ENCODE results near the gene INKA1.
A peak's percentile ranks its signal among the peaks of the same experiment; 100 is the strongest.

The INKA1 gene

DNA sequence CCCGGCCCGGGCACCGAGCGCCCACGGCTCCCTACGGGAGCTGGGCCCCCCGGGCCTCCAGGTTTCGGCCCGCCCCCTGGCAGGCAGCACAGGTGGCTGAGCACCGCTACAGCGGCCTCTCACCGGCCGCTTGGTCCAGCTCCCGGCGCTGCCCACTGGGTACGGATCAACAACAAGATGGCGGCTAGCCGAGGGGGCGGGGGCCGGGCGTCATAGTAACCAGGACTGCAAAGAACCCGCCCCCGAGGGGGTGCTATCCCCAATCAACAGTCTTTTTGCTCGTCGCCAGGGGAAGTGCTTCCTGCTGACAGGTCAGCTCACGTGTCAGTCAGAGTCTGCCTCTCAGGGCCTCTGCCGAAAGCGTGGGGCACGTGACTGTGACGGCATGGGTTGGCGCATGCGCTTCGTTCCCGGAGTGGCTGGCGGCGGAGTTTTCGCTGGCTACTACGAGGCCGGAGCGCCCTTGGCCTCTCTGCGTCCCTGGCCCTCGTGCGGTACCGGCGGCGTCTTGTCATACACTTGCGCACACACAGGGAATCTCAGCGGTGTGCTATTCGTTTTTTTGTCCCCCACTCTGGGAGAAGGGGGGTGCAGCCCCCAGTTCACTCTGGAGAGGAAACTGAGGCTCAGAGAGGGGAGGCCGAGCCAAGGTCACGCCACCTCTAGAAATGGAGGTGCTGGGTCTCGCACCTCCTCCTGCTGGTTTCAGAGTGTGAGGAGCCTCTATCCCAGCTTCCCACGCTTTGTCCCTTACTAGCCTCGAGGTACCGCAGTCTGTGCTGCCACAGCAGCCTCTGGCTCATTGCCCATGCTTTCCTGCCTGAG, 16.5 kb upstream of the INKA1 start, which contains the start of gene IP6K1:
Gene IP6K1 (minus strand): TSS at position 186 of the 825 bp plus-strand sequence. CDS start 38,502 bp downstream, outside the sequence.
- DNase-seq (ENCODE audit: low spot score) = peak; percentile 100

DNA sequence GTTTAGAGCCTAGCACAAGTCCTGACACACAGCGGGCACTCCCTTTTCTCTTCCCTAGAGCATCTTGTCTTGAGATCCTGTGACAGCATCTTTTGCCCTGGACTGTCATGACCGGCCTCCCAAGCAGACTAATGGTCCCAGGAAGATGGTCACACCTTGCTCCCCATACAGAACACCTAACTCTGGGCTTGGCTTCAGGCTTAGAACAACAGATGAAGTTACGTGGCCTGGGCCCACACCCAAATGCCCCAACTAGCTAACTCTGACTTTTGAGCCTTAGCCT, 15.9 kb upstream of the INKA1 start:
- no peak for DNase-seq (ENCODE audit: low spot score)

DNA sequence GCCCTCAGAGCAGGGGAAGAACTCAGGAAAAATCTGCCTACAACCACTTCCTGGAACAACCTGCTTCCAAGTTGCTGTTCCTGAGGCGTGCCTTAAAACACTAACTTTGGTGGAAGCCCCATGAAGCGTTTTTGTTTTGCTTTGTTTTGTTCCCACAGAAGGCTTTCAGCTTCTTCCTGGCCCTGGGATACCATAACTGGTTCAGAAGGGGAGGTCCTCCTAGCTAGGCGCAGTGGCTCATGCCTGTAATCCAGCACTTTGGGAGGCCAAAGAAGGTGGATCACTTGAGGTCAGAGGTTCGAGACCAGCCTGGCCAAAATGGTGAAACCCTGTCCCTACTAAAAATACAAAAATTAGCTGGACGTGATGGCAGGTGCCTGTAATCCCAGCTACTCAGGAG, 15.5 kb upstream of the INKA1 start:
- no peak for DNase-seq (ENCODE audit: low spot score)

DNA sequence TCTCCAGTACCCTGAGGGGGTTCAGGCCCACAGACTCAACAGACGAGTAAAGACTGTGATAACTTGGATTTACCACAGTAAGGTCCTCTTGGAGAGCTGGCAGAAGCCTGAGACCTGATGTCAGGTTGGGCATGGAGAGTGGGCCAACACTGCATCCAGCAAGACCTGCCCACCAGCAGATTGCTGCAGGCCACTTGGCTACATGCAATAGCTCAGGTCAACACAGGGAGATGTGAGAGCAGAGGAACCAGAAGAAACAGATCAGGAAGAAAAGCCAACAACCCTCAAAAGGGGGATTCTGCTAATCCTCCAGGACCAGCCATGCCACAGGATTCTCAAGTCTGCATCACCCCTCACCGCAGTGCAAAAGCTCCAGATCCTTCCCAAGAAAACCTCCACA, 15.0 kb upstream of the INKA1 start:
- no peak for DNase-seq (ENCODE audit: low spot score)

DNA sequence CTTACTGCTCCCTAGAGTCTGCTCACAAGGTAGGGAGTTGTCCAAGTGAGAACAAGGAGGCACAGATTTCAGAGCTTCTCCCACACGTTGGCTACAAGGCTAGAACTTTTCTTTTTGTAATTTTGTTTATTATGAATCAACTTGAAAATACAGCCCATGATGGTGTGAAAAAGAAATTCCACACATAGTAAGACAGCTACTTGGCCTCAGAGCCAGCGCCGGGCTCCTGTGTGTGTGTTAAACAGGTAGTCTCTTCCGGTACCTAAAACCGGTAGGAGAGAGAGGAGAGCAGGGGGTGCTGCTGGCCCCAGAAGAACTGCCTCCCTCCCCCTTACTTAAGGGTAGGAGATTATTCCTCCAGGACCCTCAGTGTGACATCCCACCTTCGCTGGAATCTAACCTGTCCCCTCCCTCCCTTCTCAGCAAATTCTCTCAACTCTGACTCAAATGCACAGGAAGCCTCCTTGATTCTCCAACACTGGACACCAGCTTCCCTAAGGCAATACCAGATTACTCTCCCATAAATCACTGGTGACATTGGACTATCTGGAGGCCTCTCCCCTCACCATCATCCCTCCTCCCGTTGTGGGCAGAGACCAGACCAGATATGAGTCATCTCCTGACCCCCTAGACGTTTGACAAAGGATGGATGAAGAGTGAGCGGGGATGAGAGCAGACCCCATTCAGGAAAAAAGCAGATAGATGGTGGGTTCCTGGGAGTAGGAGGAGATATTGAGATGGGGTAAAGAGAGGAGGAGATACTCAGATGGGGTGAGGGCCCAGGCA, 12.2 kb upstream of the INKA1 start:
- no peak for DNase-seq (ENCODE audit: low spot score)

DNA sequence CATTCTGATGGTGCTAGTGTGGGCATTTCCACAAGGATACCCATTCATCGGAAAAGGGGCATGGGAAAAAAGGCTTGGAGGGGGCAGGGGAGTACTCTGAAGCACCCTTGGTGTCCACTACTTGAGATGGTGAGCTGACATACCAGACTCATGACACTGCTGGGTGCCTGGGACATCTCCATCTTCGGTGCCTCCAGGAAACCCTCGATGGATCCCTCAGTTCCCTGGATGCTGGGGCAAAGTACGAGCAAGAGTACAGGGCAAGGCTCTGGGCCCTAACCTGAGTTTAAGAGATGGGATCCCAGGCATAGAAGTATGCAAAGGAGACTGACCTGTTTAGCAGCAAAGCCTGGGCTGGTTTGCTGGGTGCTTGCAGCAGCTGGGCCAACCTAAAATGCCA, 11.5 kb upstream of the INKA1 start:
- no peak for DNase-seq (ENCODE audit: low spot score)

DNA sequence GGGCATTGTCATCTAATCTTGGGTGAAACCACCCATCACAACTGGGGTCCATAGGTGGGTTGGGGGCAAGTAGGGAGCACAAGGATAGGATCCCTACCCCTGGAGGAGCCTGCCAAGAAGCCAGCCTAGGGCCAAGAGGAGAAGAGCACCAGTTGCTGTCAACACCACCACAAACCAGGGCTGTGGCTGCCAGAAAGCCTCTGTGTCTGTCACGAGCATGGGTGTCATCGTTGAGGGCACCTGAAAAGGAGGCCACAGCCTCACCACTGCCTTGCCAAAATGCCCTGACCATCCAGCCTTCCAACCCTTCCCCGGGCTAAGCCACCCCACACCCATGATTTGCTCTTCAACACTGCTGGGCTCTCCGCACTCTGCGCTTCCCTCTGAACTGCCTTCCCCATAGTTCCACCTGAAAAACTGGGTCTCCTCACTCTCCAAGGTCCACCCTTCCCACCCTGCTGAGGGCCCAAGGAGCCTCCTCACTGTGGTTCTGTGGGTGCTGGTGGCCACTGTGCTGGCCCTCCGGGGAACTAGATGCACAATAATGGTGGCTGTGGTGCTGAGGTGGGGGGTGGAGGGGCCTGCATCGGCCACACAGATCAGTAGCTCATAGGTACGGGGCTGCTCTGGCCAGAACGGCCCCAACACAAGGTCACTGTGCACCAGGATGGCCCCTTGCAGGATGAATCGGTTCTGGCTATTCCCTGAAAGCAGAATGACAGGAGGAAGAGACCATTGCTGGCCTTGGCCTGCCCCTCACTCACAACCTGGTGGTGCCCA, 10.5 kb upstream of the INKA1 start:
- no peak for DNase-seq (ENCODE audit: low spot score)

DNA sequence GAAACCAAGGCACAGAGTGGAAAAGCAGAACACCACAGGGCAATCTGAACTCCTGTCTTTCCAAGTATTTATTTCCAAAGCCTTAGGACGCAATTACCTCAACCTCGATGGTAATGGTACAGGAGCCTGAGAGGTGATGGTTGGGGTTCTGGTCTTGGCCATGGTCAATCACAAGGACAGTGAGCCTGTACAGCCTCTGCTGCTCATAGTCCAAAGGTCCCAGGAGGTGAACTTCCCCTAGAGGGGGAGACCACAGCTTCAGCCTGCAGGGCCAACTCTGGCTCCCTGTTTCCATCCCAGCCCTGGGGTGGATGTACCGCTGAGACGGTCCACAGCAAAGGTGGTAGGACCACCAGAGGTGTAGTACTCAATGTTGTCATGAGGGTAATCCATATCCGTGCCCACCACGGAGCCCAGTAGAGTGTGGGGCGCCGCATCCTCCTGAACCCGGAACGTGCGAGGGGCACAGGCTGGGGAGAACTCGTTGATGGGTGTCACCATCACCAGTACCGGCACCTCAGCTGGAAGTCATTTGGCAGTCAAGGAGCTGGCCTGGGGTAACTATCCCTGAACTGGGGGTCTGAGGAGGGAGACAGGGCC, 9.5 kb upstream of the INKA1 start:
- DNase-seq (ENCODE audit: low spot score) = no peak

DNA sequence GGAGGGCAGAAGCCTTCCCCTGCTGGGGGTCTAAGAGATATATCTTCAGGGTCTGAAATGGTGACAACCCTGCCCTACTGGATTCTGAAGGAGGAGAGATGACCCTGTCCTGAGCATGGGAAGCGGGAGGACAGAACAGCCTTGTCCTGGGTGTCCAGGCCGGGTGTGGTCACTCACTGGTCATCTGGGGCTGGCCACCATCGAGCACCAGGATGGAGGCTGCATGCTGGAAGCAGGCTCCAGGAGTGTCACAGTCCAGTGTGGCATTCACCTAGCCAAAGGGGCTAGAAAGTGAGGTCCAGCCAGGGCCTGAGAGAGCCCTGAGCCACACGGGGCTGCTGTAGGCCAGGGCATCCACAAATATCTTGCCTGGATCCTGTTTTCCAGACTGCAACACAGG, 8.6 kb upstream of the INKA1 start:
- no peak for DNase-seq (ENCODE audit: low spot score)

DNA sequence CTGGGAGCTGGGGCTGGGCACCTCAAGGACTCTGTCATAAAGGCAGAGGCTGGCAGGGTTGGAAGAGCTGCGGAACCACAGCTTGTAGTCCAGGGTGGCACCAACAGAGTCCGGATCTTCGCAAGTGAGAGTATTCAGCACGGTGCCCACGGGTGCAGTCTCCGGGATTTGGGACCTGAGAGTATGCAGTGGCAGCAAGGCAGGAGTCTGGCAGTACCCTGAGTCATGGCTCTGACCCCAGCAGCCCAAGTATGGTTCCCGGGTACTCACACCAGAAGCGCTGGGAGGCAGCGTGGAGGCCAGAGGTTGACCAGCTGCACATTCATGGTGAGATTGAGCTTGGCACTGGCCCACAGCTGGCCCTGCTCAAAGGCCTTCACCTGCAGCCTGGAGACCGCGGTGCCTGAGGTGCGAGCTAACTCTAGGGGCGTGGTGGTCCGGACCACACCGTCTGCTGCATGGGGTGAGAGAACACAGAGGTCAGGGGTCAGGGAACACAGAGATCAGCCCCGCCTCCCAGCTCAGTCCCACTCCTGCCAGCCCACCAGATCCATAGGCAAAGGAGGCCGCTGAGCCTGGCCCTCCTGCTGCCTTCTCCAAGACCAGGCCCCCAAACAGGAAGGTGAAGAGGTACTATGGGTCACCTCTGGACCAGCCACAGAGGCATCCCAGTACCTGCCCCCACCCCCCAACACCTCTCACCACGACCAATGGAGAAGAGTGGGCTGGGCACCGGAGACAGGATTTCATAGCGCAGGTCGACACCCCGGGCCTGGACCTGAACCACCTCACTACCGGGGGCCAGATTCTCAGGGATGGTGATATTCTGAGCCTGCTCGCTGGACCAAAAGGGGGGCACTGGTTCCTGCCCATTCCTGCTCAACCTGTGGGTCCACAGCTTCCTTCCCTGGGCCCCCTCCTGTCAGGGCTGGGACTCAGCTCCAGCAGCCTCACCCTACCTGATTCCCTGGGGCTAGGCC, 7.8 kb upstream of the INKA1 start:
- DNase-seq (ENCODE audit: low spot score) = no peak

DNA sequence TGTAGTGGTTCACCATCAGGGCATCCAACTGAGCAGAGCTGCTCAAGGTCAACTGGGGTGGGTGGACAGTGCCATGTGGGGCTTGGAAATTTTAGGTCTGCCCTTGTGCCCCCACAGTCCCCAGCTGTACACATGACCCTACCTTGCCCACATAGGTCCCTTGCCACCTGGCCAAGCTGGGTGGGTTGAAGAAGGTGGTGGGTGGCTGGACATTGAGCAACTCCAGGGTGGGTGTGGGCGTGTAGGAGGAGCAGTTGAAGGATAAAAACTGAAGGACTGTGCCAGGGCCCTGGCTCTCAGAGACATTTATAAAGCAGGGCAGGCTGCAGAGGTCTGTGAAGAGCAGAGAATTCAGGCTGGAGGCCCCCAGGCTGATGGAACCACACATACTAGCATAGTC, 4.0 kb upstream of the INKA1 start:
- no peak for DNase-seq (ENCODE audit: low spot score)

DNA sequence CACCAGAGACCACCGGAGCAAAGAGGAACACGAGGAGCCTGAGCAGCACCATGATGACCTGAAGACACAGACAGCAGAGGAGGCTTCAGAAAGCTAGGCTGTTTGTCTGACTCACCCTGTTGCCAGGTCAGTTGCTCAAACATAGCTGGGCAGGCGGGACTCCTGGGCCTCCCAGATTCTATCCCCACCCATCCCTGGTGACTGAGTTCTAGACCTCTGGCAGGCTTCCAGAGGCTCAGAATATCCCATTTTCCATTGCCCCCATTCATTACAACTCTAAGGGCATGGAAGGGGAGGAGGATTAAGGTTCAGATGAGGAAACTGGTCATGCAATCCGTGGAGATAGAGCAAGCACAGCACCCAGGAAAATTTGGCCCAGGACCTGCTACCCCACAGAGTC, 3.3 kb upstream of the INKA1 start, which contains the start of gene CDHR4:
Gene CDHR4 (minus strand): TSS at position 113 of the 400 bp plus-strand sequence. CDS start 61 bp downstream, at position 52.
- peak; percentile 88 for DNase-seq (ENCODE audit: low spot score)

DNA sequence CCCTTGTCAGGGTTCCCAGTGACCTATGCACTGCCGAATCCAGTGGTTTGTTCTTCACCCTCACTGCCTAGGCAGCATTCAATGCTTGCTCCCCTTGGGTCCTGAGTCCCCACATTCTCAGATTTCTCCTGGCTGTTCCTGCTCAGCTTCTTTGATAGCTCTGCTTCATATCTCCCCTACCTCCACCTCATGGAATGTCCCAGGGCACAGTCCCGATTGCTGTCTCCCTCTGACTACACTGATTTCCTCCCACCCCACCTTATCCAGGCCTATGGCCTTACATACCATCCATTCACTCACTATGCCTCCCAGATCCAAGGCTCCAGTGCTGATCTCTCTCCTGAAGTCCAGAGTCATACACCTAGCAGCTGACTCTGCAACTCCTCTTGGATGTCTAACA, 1.9 kb upstream of the INKA1 start:
- no peak for DNase-seq (ENCODE audit: low spot score)

DNA sequence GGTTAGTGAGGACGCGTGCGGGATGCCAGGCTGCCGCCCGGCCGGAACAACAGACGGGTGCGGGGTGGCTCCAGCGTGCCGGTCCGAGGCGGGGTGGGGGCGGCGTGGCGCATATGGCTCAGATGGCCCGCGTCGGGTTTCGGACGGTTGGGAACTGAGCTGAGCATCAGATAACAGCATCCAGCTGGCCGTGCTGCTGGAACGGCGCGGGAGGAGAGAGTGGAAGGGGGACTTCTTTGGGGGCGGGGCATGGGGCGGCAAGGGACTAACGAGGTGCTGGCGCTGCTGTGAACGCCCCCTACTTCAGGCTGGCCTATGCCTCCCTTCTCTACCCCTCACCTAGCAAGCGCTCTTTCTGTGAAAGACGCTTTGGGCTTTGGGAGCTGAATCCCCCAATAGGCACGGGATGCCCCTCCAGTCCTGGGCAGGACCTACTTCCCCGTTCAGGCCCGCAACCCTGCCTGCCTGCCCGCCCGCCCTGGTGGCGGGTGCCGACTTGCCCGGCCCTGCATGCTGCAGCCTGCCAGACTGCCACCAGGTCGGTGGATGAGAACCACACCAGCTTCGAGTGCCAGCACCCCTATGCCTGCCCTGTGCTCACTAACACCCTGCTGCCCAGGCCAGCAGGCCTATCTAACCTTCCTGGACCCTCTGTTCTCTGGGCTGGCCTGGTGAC, 542 bp downstream of the INKA1 start:
- no peak for DNase-seq (ENCODE audit: low spot score)

DNA sequence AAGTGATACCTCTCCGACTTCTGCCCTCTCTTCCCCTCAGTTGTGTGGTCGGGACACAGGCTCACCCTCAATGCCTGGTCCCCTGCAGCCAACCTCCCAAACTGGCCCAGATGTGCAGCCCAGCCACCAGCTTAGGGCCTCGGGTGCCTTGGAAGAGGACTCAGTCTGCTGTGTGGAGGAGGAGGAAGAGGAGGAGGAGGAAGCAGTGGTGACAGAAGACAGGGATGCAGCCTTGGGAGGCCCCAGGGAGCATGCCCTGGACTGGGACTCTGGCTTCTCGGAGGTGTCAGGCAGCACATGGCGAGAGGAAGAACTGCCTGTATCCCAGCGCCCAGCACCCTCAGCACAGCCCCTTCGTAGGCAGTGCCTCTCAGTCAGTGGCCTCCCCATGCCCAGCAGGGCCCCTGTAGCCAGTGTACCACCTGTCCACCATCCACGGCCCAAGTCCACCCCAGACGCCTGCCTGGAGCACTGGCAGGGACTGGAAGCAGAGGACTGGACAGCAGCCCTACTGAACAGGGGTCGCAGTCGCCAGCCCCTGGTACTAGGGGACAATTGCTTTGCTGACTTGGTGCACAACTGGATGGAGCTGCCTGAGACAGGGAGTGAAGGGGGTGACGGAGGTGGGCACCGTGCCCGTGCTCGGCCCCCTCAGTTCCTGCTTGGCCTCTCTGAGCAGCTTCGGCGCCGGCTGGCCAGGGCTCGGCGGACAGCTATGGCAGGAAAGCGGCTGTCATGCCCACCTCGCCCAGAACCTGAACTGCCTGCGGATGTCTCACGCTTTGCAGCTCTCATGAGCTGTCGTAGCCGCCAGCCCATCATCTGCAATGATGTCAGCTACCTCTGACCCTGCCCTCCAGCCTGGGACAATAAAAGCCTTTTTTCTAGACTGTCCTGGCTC, 1.3 kb downstream of the INKA1 start:
- DNase-seq (ENCODE audit: low spot score) = no peak

DNA sequence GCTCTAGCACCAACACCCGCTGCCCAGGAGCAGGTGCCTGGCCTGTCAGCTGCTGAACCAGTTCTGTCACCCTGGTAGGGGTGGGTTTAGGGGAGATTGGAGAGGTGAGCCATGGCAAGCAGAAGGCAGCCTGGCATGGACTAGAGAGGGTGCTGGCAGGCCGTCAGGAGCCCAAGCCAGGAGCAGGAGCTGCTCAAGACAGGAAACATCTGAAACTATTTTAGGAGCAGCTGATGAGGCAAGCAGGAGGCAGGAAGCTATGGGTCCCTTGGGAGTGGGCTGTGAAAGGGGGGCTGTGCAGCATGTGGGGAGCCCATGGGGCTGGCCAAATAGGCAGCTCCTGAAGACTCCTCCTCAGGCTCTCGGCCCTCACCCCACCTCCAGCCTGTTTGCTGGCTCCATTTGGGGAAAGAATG, 2.3 kb downstream of the INKA1 start:
- DNase-seq (ENCODE audit: low spot score) = peak; percentile 93

DNA sequence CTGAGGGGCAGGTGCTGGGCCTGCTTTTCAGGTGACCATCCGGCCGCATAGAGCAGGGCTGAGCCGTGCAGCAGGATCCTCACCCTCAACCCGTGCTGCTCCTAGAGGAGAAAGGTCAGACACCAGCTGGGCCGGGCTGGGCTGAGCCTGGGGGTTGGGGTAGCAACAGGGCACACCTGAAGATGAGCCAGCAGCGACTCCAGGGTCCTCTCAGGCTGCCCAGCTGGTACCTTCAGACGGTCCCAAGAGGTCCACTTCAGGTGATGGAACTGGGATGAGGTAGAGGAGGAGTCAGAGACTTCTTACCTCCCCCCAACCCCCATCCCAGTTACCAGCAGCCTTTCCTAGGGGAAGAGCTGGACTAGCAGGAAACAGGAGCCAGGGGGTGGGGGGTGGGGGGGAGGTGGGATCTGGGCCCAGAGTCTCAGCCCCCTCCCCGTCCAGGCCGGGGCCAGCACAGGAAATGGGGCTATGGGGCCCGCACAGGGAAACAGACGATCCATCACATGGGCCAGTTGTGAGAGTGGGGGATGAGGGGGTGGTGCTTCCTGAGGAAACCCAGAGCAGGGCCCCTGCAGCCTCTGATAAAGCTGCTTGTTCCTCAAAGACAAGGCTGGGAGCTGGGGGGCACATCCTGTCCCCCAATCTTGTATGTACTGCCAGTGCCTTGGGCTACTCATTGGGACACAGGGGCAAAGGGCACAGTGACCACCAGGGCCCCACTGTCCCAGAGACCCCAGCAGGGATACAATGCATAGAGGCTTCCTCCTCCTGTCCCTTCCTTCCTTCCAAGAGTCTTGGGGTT, 3.0 kb downstream of the INKA1 start:
- no peak for DNase-seq (ENCODE audit: low spot score)

DNA sequence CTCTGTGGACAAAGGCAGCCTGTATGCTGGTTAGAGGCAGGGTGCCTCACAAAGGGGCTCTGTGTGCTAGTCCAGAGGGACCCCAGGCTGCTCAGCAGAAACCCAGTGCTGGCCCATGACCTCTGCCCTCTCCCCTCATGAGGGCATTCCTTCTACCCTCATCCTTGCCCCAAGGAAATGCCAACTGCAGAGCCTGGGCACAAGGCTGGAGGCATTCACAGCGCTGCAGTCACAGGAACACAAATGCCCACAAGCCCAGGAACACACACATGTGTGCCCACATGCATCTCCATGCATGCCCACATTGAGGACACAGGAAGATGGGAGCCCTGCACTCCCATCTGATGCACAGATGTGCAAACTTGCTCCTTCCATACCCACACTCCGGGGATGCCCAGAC, 3.8 kb downstream of the INKA1 start:
- no peak for DNase-seq (ENCODE audit: low spot score)

Data from GM03348 (cell line).